K562 (cell line): ENCODE results near the gene GOLGA2. TPM values are rescaled to one million over a fixed set of nuclear protein-coding genes. Genes with fewer than 3 reads are reported as not detected.
A peak's percentile ranks its signal among the peaks of the same experiment; 100 is the strongest.

Experiments
- CHD7 ChIP-seq: fragments of 200-600 bp; sonication (generic); IDR thresholded peaks from one replicate; pipeline ENCODE4 v1.6.1; 2012; ENCODE audit warnings: mild to moderate bottlenecking, low read depth, low read length, inconsistent platforms
- FIP1L1 ChIP-seq: fragments of 200-400 bp; formaldehyde crosslinking; IDR thresholded peaks from 2 replicates; pipeline ENCODE4 v1.6.1; 2018; ENCODE audit warnings: mild to moderate bottlenecking, low read depth, low read length; ENCODE audit not compliant: poor library complexity, severe bottlenecking
- HNRNPK ChIP-seq: fragments of 200-400 bp; formaldehyde crosslinking; IDR thresholded peaks from one replicate; pipeline ENCODE4 v1.6.1; 2018; ENCODE audit warnings: mild to moderate bottlenecking, low read depth, low read length; ENCODE audit not compliant: poor library complexity, severe bottlenecking
- NFE2L1 ChIP-seq: fragments of 450-650 bp; IDR thresholded peaks from 2 replicates; pipeline ENCODE4 v1.6.1; 2016; ENCODE audit warnings: missing genetic modification characterization, low read depth, mild to moderate bottlenecking, missing compliant biosample characterization, moderate library complexity, borderline replicate concordance
- PURB ChIP-seq: sonication (generic); formaldehyde crosslinking; IDR thresholded peaks from 2 replicates; pipeline ENCODE4 v1.9.0; 2021; ENCODE audit warnings: low read depth, mild to moderate bottlenecking, missing genetic modification reagents
- TRIM28 ChIP-seq: fragments of 450-650 bp; IDR thresholded peaks from 2 replicates; pipeline ENCODE4 v1.6.1; 2017
- ZNF174 ChIP-seq: fragments of 250-450 bp; sonication (Bioruptor Pico); IDR thresholded peaks from 2 replicates; pipeline ENCODE4 v1.4.0; 2020; ENCODE audit warnings: mild to moderate bottlenecking
- ZNF280B ChIP-seq: fragments of 250-450 bp; sonication (Bioruptor Pico); IDR thresholded peaks from 2 replicates; pipeline ENCODE4 v1.5.1; 2021; ENCODE audit warnings: mild to moderate bottlenecking
- ZNF408 ChIP-seq: fragments of 250-450 bp; sonication (Bioruptor Pico); IDR thresholded peaks from 2 replicates; pipeline ENCODE4 v1.4.0; 2020; ENCODE audit warnings: low read depth, mild to moderate bottlenecking, moderate library complexity
- polyA plus RNA-seq, 8 experiments: library from polyadenylated mRNA; depleted of rRNA in 4 of 8; stranded (reverse) in 5 of 8; unstranded in 3 of 8; fragments of >200 nt; fragmentation: Nextera tagmentation in 2 of 8; fragmentation: Illumina TruSeq in 1 of 8; extraction: Ambion mirVana in 2 of 8; extraction: Trizol in 1 of 8; gene quantifications; 2 replicates each; pipeline versions ENCODE4 v1.2.1 to v1.2.3, GENCODE V29; 2011 to 2014; ENCODE audit warnings: inconsistent platforms in 1 of 8, missing spikeins in 1 of 8
- total RNA-seq, 7 experiments: library from RNA; depleted of rRNA in 6 of 7; stranded (reverse); fragments of >200 nt in 6 of 7; fragmentation: Illumina TruSeq in 2 of 7; extraction: Trizol in 2 of 7; gene quantifications; 2 replicates each; pipeline versions ENCODE4 v1.2.1 to v1.2.3, GENCODE V29; 2011 to 2021; ENCODE audit warnings: low replicate concordance in 1 of 7
- TF ChIP-seq, protein P1 (sequence below): fragments of 450-650 bp; formaldehyde crosslinking; IDR thresholded peaks from 2 replicates; pipeline ENCODE4 v1.4.0; 2020; ENCODE audit warnings: mild to moderate bottlenecking, moderate library complexity

Gene GOLGA2
- total and polyA plus RNA-seq, 9 of the 15 experiments (the other 6 are each of a cell fraction or from before 2014, with no cell fraction given), result 15.7 to 138 (median 76.0) TPM

GRCh38 chr9:128254855-128255759 lies 20.7 kb downstream of the GOLGA2 start (continued):
- peak; percentile 76 for TF ChIP-seq CHD7
- TF ChIP-seq TRIM28, result peak; percentile 45; the same call in 1 of the 2 replicates
- no peak for TF ChIP-seq ZNF408 (CRISPR knock-in tag)
- TF ChIP-seq PURB (CRISPR knock-in tag), result no peak
- TF ChIP-seq, protein P1, sequence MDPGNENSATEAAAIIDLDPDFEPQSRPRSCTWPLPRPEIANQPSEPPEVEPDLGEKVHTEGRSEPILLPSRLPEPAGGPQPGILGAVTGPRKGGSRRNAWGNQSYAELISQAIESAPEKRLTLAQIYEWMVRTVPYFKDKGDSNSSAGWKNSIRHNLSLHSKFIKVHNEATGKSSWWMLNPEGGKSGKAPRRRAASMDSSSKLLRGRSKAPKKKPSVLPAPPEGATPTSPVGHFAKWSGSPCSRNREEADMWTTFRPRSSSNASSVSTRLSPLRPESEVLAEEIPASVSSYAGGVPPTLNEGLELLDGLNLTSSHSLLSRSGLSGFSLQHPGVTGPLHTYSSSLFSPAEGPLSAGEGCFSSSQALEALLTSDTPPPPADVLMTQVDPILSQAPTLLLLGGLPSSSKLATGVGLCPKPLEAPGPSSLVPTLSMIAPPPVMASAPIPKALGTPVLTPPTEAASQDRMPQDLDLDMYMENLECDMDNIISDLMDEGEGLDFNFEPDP, result 0 out of 2 replicates have a peak, but pooled peaks have one; percentile 5
- TF ChIP-seq NFE2L1 (tag), result no peak
- TF ChIP-seq ZNF174 (CRISPR knock-in tag), result no peak
- TF ChIP-seq FIP1L1, result no peak
- TF ChIP-seq ZNF280B (CRISPR knock-in tag), result no peak
- no peak for TF ChIP-seq HNRNPK
